ENCODE measurements around the gene ADH7. TPM values are rescaled to one million over a fixed set of nuclear protein-coding genes. Genes with fewer than 3 reads are reported as not detected.
A peak's percentile ranks its signal among the peaks of the same experiment; 100 is the strongest.

The ADH7 gene
- total and polyA plus RNA-seq, 2 experiments from 2014 or later, result not detected

GRCh38 chr4:99399017-99399416 lies 36.1 kb downstream of the ADH7 start (continued):
- TF ChIP-seq REST (IDR thresholded peaks at IDR 0.05; ENCODE audit: unreplicated experiment), result no peak

- Histone ChIP-seq H3K4me1 (ENCODE audit: insufficient read depth) (no peaks in the 10 kb centered on the region), H3K4me3 (no peak overlapping the region), H3F3A (replicated peaks; ENCODE audit: low read depth) (no peaks in the 10 kb centered on the region), H3K4me2 (no peak overlapping the region), H3K36me3 (ENCODE audit: insufficient read depth) (no peaks in the 10 kb centered on the region), H4K20me1 (replicated peaks; ENCODE audit: insufficient read depth) (no peaks in the 10 kb centered on the region), H3K9me2 (ENCODE audit: insufficient read depth) (no peaks in the 10 kb centered on the region; the same call in 1 of the 2 replicates), H3K27ac (ENCODE audit: low read depth) (no peak overlapping the region), H2AFZ (peak overlapping the region; percentile 81), H3K27me3 (ENCODE audit: insufficient read depth) (no peaks in the 10 kb centered on the region), H3K79me2 (replicated peaks; ENCODE audit: insufficient read depth) (no peaks in the 10 kb centered on the region)
- H3K9me3 Mint-ChIP-seq, result peaks cover 10% of the 10 kb centered on the region; the same call in 2 of the 3 replicates
- no peak for DNase-seq (ENCODE audit: low spot score)
- H3K4me1 Mint-ChIP-seq, result no peaks in the 10 kb centered on the region
- H3K36me3 Mint-ChIP-seq (ENCODE audit: low read depth), result no peaks in the 10 kb centered on the region
- ATAC-seq, result no peak
- H3K4me3 Mint-ChIP-seq, result no peak overlapping the region
- H3K27ac Mint-ChIP-seq, result no peak overlapping the region
- H3K27me3 Mint-ChIP-seq (ENCODE audit: insufficient read depth, low read depth, poor library complexity), result no peaks in the 10 kb centered on the region
- TF ChIP-seq EZH2phosphoT487 (IDR thresholded peaks at IDR 0.05; ENCODE audit: unreplicated experiment), result no peak
- TF ChIP-seq REST (IDR thresholded peaks at IDR 0.05; ENCODE audit: unreplicated experiment), result no peak
- TF ChIP-seq ETS1 (IDR thresholded peaks at IDR 0.05), result no peak
- no peak for TF ChIP-seq STAT1 (IDR thresholded peaks at IDR 0.05; ENCODE audit: unreplicated experiment)
- TF ChIP-seq POLR2AphosphoS5 (IDR thresholded peaks at IDR 0.05; ENCODE audit: low read depth), result no peak
- no peak for TF ChIP-seq ZNF114 (CRISPR knock-in tag; IDR thresholded peaks at IDR 0.05)
- TF ChIP-seq ZNF462 (CRISPR knock-in tag; IDR thresholded peaks at IDR 0.05), result no peak
- no peak for TF ChIP-seq EZH2 (IDR thresholded peaks at IDR 0.05; ENCODE audit: low read depth, unreplicated experiment)
- no peak for TF ChIP-seq CREB1 (CRISPR knock-in tag; IDR thresholded peaks at IDR 0.05; ENCODE audit: low read depth)
Measured at GRCh38 chr4:99395595-99396364, 39.4 kb downstream of the ADH7 start.
